Panc1 (cell line): ENCODE results near the gene SERPINA4.

Source experiments
- CTCF ChIP-seq: fragments of 450-650 bp; IDR thresholded peaks from 2 replicates; pipeline ENCODE4 v1.5.1; 2017; ENCODE audit warnings: mild to moderate bottlenecking
- POLR2AphosphoS5 ChIP-seq: IDR thresholded peaks from 2 replicates; pipeline ENCODE4 v1.6.1; 2012; ENCODE audit warnings: mild to moderate bottlenecking, low read depth, low read length, moderate library complexity
- REST ChIP-seq, 2 experiments: IDR thresholded peaks; 2 replicates each; pipeline ENCODE4 v1.6.1; 2011 to 2012; ENCODE audit warnings: low read depth in 2 of 2, control low read depth in 1 of 2, low read length in 1 of 2, mild to moderate bottlenecking in 1 of 2, moderate library complexity in 1 of 2; ENCODE audit not compliant: insufficient read depth in 1 of 2
- SIN3A ChIP-seq: IDR thresholded peaks from 2 replicates; pipeline ENCODE4 v1.6.1; 2012; ENCODE audit warnings: low read depth, mild to moderate bottlenecking, low read length, moderate library complexity, borderline replicate concordance; ENCODE audit not compliant: insufficient read depth
- TCF7L2 ChIP-seq: IDR thresholded peaks from 2 replicates; pipeline ENCODE4 v1.6.1; 2011; ENCODE audit warnings: mild to moderate bottlenecking, low read depth, low read length, inconsistent platforms

GRCh38 chr14:94555991-94556390, 5.3 kb upstream of the SERPINA4 start:
- TF ChIP-seq CTCF (no peak), POLR2AphosphoS5 (no peak), REST (IDR thresholded peaks at IDR 0.05; ENCODE audit: insufficient read depth in 1 of 2, low read depth in 2 of 2, low read length in 1 of 2) (no peak), SIN3A (no peak), TCF7L2 (no peak)
